Measurements from ENCODE around the gene COMMD10. TPM values are rescaled to one million over a fixed set of nuclear protein-coding genes. Genes with fewer than 3 reads are reported as not detected.

Gene COMMD10
- total and polyA plus RNA-seq, 2 experiments from 2014 or later, result 26.0 to 38.9 TPM

GRCh38 chr5:116234681-116235080 is 149.9 kb downstream of the COMMD10 start:
- WGBS, 2 experiments (ENCODE audit: low coverage in 1 of 2, low lambda C conversion rate in 2 of 2, missing lambda C conversion rate in 2 of 2), result 88 to 92% methylated on average over 7 of the region's 7 CpGs
- no peaks in the 10 kb centered on the region for H3K27me3 ChIP-seq (replicated peaks; ENCODE audit: insufficient read depth)
- H3K79me2 ChIP-seq (ENCODE audit: insufficient read depth), result no peaks in the 10 kb centered on the region
- H3K27ac ChIP-seq, result no peak overlapping the region
- no peak overlapping the region for H3K4me3 ChIP-seq
- in situ Hi-C loops (cut with MboI), result no loop called here
- no peaks in the 10 kb centered on the region for H3F3A ChIP-seq (ENCODE audit: insufficient read depth)
- no peak for TF ChIP-seq EZH2phosphoT487 (IDR thresholded peaks at IDR 0.05; ENCODE audit: insufficient read depth, low read depth)
- no peak for TF ChIP-seq EZH2 (IDR thresholded peaks at IDR 0.05; ENCODE audit: insufficient read depth, poor library complexity, severe bottlenecking)
- no peaks in the 10 kb centered on the region for H3K4me1 ChIP-seq (ENCODE audit: insufficient read depth)
- H4K20me1 ChIP-seq (ENCODE audit: insufficient read depth), result no peaks in the 10 kb centered on the region
- H3K9me2 ChIP-seq (ENCODE audit: insufficient read depth), result no peaks in the 10 kb centered on the region; the same call in 1 of the 2 replicates
- no peak overlapping the region for H3K4me2 ChIP-seq (ENCODE audit: unreplicated experiment)
- H3K36me3 ChIP-seq (ENCODE audit: low read depth), result no peaks in the 10 kb centered on the region
- no peak for DNase-seq
- peaks cover 3% of the 10 kb centered on the region for H3K9me3 ChIP-seq (ENCODE audit: low read depth)
- H2AFZ ChIP-seq, result no peak overlapping the region
- H3K9ac ChIP-seq, result no peak overlapping the region

GRCh38 chr5:116237917-116238500 is 153.2 kb downstream of the COMMD10 start:
- WGBS, 2 experiments (ENCODE audit: low coverage in 1 of 2, low lambda C conversion rate in 2 of 2, missing lambda C conversion rate in 2 of 2), result 94 to 99% methylated on average over 3 of the region's 3 CpGs
- DNase-seq, result peak; percentile 9
- Histone ChIP-seq H3K27me3 (replicated peaks; ENCODE audit: insufficient read depth) (no peaks in the 10 kb centered on the region), H3K9me3 (ENCODE audit: low read depth) (peaks cover 3% of the 10 kb centered on the region), H3F3A (ENCODE audit: insufficient read depth) (no peaks in the 10 kb centered on the region), H3K4me1 (ENCODE audit: insufficient read depth) (no peaks in the 10 kb centered on the region), H3K4me3 (no peak overlapping the region), H3K79me2 (ENCODE audit: insufficient read depth) (no peaks in the 10 kb centered on the region), H3K36me3 (ENCODE audit: low read depth) (no peaks in the 10 kb centered on the region), H3K27ac (no peak overlapping the region), H3K9ac (no peak overlapping the region), H4K20me1 (ENCODE audit: insufficient read depth) (no peaks in the 10 kb centered on the region), H3K9me2 (ENCODE audit: insufficient read depth) (no peaks in the 10 kb centered on the region; the same call in 1 of the 2 replicates), H2AFZ (no peak overlapping the region), H3K4me2 (ENCODE audit: unreplicated experiment) (no peak overlapping the region)
- in situ Hi-C loops (cut with MboI), result no loop called here
- TF ChIP-seq EZH2phosphoT487 (IDR thresholded peaks at IDR 0.05; ENCODE audit: insufficient read depth, low read depth), result no peak
- TF ChIP-seq EZH2 (IDR thresholded peaks at IDR 0.05; ENCODE audit: insufficient read depth, poor library complexity, severe bottlenecking), result no peak

- Histone ChIP-seq H3K4me2 (ENCODE audit: unreplicated experiment) (no peak overlapping the region), H3K27me3 (replicated peaks; ENCODE audit: insufficient read depth) (no peaks in the 10 kb centered on the region), H3K27ac (no peak overlapping the region), H3K79me2 (ENCODE audit: insufficient read depth) (no peaks in the 10 kb centered on the region), H4K20me1 (ENCODE audit: insufficient read depth) (no peaks in the 10 kb centered on the region), H3K4me1 (ENCODE audit: insufficient read depth) (no peaks in the 10 kb centered on the region), H3F3A (ENCODE audit: insufficient read depth) (no peaks in the 10 kb centered on the region), H3K9me3 (ENCODE audit: low read depth) (peaks cover 3% of the 10 kb centered on the region), H2AFZ (no peak overlapping the region), H3K9ac (no peak overlapping the region), H3K36me3 (ENCODE audit: low read depth) (no peaks in the 10 kb centered on the region), H3K4me3 (no peak overlapping the region), H3K9me2 (ENCODE audit: insufficient read depth) (no peaks in the 10 kb centered on the region; the same call in 1 of the 2 replicates)
- in situ Hi-C loops (cut with MboI), result no loop called here
- TF ChIP-seq EZH2 (IDR thresholded peaks at IDR 0.05; ENCODE audit: insufficient read depth, poor library complexity, severe bottlenecking) (no peak), EZH2phosphoT487 (IDR thresholded peaks at IDR 0.05; ENCODE audit: insufficient read depth, low read depth) (no peak)
- no peak for DNase-seq
- 43 to 55% methylated on average over 1 of the region's 1 CpG for WGBS, 2 experiments (ENCODE audit: low coverage in 1 of 2, low lambda C conversion rate in 2 of 2, missing lambda C conversion rate in 2 of 2)
Observed at GRCh38 chr5:116242343-116242742, 157.5 kb downstream of the COMMD10 start.

- 97 to 99% methylated on average over 3 of the region's 3 CpGs for whole genome bisulfite sequencing, 2 experiments (ENCODE audit: low coverage in 1 of 2, low lambda C conversion rate in 2 of 2, missing lambda C conversion rate in 2 of 2)
- Histone ChIP-seq H3K4me1 (ENCODE audit: insufficient read depth) (no peaks in the 10 kb centered on the region), H2AFZ (no peak overlapping the region), H3K4me3 (no peak overlapping the region), H3K9ac (no peak overlapping the region), H3K27ac (no peak overlapping the region), H4K20me1 (ENCODE audit: insufficient read depth) (no peaks in the 10 kb centered on the region), H3F3A (ENCODE audit: insufficient read depth) (no peaks in the 10 kb centered on the region), H3K4me2 (ENCODE audit: unreplicated experiment) (no peak overlapping the region), H3K27me3 (replicated peaks; ENCODE audit: insufficient read depth) (no peaks in the 10 kb centered on the region), H3K9me3 (ENCODE audit: low read depth) (no peaks in the 10 kb centered on the region), H3K36me3 (ENCODE audit: low read depth) (no peaks in the 10 kb centered on the region), H3K9me2 (ENCODE audit: insufficient read depth) (no peaks in the 10 kb centered on the region; the same call in 1 of the 2 replicates), H3K79me2 (ENCODE audit: insufficient read depth) (no peaks in the 10 kb centered on the region)
- TF ChIP-seq EZH2phosphoT487 (IDR thresholded peaks at IDR 0.05; ENCODE audit: insufficient read depth, low read depth) (no peak), EZH2 (IDR thresholded peaks at IDR 0.05; ENCODE audit: insufficient read depth, poor library complexity, severe bottlenecking) (no peak)
- in situ Hi-C loops (cut with MboI), result no loop called here
- DNase-seq, result no peak
Observed at GRCh38 chr5:116248432-116248831, 163.6 kb downstream of the COMMD10 start.

- no peak overlapping the region for H3K4me3 ChIP-seq
- TF ChIP-seq EZH2phosphoT487 (IDR thresholded peaks at IDR 0.05; ENCODE audit: insufficient read depth, low read depth) (no peak), EZH2 (IDR thresholded peaks at IDR 0.05; ENCODE audit: insufficient read depth, poor library complexity, severe bottlenecking) (no peak)
- no peak overlapping the region for H3K9ac ChIP-seq
- no peak overlapping the region for H3K4me2 ChIP-seq (ENCODE audit: unreplicated experiment)
- no peak overlapping the region for H3K27ac ChIP-seq
- no peaks in the 10 kb centered on the region for H3F3A ChIP-seq (ENCODE audit: insufficient read depth)
- in situ Hi-C loops (cut with MboI), result no loop called here
- H3K79me2 ChIP-seq (ENCODE audit: insufficient read depth), result no peaks in the 10 kb centered on the region
- H2AFZ ChIP-seq, result no peak overlapping the region
- H3K9me2 ChIP-seq (ENCODE audit: insufficient read depth), result no peaks in the 10 kb centered on the region; the same call in 1 of the 2 replicates
- no peaks in the 10 kb centered on the region for H3K4me1 ChIP-seq (ENCODE audit: insufficient read depth)
- H3K36me3 ChIP-seq (ENCODE audit: low read depth), result no peaks in the 10 kb centered on the region
- DNase-seq, result no peak
- no peaks in the 10 kb centered on the region for H3K27me3 ChIP-seq (replicated peaks; ENCODE audit: insufficient read depth)
- no peaks in the 10 kb centered on the region for H4K20me1 ChIP-seq (ENCODE audit: insufficient read depth)
- no peaks in the 10 kb centered on the region for H3K9me3 ChIP-seq (ENCODE audit: low read depth)
Observed at GRCh38 chr5:116249648-116250047, 164.8 kb downstream of the COMMD10 start.

Measured in GM23248 (cell line).